ENCODE data around the gene MSI2. TPM values are rescaled to one million over a fixed set of nuclear protein-coding genes. Genes with fewer than 3 reads are reported as not detected.

Gene MSI2
- total RNA-seq, 1 donor = 23.2 TPM

GRCh38 chr17:57726213-57726790, 470.0 kb downstream of the MSI2 start:
- Histone ChIP-seq H3K4me3 (ENCODE audit: insufficient read depth, low read length) (no peak overlapping the region), H4K20me1 (ENCODE audit: insufficient read depth, low read length) (no peaks in the 10 kb centered on the region), H3K4me1 (ENCODE audit: insufficient read depth, low read length) (no peaks in the 10 kb centered on the region), H3K36me3 (ENCODE audit: insufficient read depth, low read length) (no peaks in the 10 kb centered on the region), H3K4me2 (ENCODE audit: insufficient read depth, low read length) (no peak overlapping the region), H2AFZ (ENCODE audit: low read length) (no peak overlapping the region), H3K27ac (ENCODE audit: low read depth, low read length) (no peak overlapping the region), H3K79me2 (ENCODE audit: insufficient read depth, low read length) (no peaks in the 10 kb centered on the region), H3K9me3 (ENCODE audit: low read depth, low read length) (no peaks in the 10 kb centered on the region), H3K27me3 (ENCODE audit: insufficient read depth, low read length) (peaks cover 4% of the 10 kb centered on the region)
- TF ChIP-seq, protein P1, sequence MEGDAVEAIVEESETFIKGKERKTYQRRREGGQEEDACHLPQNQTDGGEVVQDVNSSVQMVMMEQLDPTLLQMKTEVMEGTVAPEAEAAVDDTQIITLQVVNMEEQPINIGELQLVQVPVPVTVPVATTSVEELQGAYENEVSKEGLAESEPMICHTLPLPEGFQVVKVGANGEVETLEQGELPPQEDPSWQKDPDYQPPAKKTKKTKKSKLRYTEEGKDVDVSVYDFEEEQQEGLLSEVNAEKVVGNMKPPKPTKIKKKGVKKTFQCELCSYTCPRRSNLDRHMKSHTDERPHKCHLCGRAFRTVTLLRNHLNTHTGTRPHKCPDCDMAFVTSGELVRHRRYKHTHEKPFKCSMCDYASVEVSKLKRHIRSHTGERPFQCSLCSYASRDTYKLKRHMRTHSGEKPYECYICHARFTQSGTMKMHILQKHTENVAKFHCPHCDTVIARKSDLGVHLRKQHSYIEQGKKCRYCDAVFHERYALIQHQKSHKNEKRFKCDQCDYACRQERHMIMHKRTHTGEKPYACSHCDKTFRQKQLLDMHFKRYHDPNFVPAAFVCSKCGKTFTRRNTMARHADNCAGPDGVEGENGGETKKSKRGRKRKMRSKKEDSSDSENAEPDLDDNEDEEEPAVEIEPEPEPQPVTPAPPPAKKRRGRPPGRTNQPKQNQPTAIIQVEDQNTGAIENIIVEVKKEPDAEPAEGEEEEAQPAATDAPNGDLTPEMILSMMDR (IDR thresholded peaks at IDR 0.05; ENCODE audit: extremely low read depth, low read depth, low read length) = no peak
- DNase-seq (ENCODE audit: insufficient read length, low spot score, missing footprints) = no peak

GRCh38 chr17:57726838-57727237, 470.5 kb downstream of the MSI2 start:
- H3K36me3 ChIP-seq (ENCODE audit: insufficient read depth, low read length) = no peaks in the 10 kb centered on the region
- H3K4me1 ChIP-seq (ENCODE audit: insufficient read depth, low read length) = no peaks in the 10 kb centered on the region
- H3K27ac ChIP-seq (ENCODE audit: low read depth, low read length) = no peak overlapping the region
- peaks cover 6% of the 10 kb centered on the region for H3K27me3 ChIP-seq (ENCODE audit: insufficient read depth, low read length)
- H3K79me2 ChIP-seq (ENCODE audit: insufficient read depth, low read length) = no peaks in the 10 kb centered on the region
- no peak overlapping the region for H3K4me2 ChIP-seq (ENCODE audit: insufficient read depth, low read length)
- no peak overlapping the region for H2AFZ ChIP-seq (ENCODE audit: low read length)
- no peak for DNase-seq (ENCODE audit: insufficient read length, low spot score, missing footprints)
- H3K9me3 ChIP-seq (ENCODE audit: low read depth, low read length) = no peaks in the 10 kb centered on the region
- no peaks in the 10 kb centered on the region for H4K20me1 ChIP-seq (ENCODE audit: insufficient read depth, low read length)
- no peak overlapping the region for H3K4me3 ChIP-seq (ENCODE audit: insufficient read depth, low read length)
- TF ChIP-seq, protein P1 (IDR thresholded peaks at IDR 0.05; ENCODE audit: extremely low read depth, low read depth, low read length) = no peak

DNA sequence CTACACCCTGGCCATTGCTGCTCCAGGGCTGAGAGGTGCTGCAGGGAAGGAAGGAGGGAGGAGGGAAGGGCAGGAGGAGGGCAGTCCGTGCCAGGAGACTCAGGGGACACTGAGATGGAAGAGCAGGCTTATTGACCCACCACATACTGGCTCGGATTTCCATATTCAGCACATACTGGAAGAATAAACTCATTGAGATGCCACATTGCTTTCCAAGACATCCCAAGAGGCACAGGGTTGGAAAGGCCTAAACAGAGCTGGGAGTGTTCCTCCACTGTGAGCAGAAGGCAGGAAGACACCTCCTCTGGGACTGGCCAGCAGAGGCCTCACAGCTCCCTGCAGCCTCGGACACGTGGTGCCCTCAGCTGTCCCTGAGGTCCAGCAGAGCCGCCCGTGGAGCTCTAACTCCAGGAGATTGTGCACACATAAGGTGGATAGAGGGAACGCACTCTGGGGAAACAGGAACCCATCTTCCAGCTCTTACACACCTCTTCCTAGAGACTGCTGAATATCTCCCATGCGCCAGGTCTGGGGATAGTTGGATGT, 471.4 kb downstream of the MSI2 start:
- Histone ChIP-seq H3K4me2 (ENCODE audit: insufficient read depth, low read length) (no peak overlapping the region), H3K9me3 (ENCODE audit: low read depth, low read length) (no peaks in the 10 kb centered on the region), H2AFZ (ENCODE audit: low read length) (no peak overlapping the region), H3K4me1 (ENCODE audit: insufficient read depth, low read length) (no peaks in the 10 kb centered on the region), H3K4me3 (ENCODE audit: insufficient read depth, low read length) (no peak overlapping the region), H4K20me1 (ENCODE audit: insufficient read depth, low read length) (no peaks in the 10 kb centered on the region), H3K79me2 (ENCODE audit: insufficient read depth, low read length) (no peaks in the 10 kb centered on the region), H3K27me3 (ENCODE audit: insufficient read depth, low read length) (peaks cover 6% of the 10 kb centered on the region), H3K27ac (ENCODE audit: low read depth, low read length) (no peak overlapping the region), H3K36me3 (ENCODE audit: insufficient read depth, low read length) (no peaks in the 10 kb centered on the region)
- TF ChIP-seq, protein P1 (IDR thresholded peaks at IDR 0.05; ENCODE audit: extremely low read depth, low read depth, low read length) = no peak
- DNase-seq (ENCODE audit: insufficient read length, low spot score, missing footprints) = no peak

DNA sequence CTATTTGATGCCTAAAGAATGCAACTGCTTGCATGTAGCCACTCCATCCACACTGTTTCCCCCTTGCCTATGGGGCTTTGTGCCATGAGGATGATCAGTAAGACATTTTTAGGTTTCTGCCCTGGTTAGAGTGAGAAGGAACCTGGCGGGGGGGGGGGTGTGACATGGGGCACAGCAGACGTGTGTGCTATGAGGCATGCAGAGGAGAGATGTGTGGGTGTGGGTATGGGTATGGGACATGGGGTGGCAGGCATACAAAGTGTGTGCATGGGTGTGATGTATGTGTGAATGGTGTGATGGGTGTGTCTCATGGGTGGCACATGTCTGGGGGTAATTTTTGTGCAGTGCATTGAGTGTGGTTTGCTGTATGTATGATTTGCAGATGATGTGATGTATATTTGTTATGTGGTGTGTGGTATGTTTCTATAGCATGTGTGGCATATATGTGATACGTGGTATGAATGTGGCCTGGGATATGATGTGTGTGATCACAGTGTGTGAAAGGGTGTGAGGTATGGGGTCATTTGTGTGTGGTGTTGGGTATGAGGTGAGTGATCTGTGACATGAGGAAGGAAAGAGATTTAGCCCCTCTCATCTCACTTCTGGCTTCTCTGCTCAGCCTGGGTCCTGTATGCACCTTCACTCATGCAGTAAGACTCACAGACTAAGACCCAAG, 473.8 kb downstream of the MSI2 start:
- H3K27ac ChIP-seq (ENCODE audit: low read depth, low read length) = no peak overlapping the region
- no peak overlapping the region for H3K4me3 ChIP-seq (ENCODE audit: insufficient read depth, low read length)
- DNase-seq (ENCODE audit: insufficient read length, low spot score, missing footprints) = no peak
- TF ChIP-seq, protein P1 (IDR thresholded peaks at IDR 0.05; ENCODE audit: extremely low read depth, low read depth, low read length) = no peak
- H3K36me3 ChIP-seq (ENCODE audit: insufficient read depth, low read length) = no peaks in the 10 kb centered on the region
- no peak overlapping the region for H3K4me2 ChIP-seq (ENCODE audit: insufficient read depth, low read length)
- H3K27me3 ChIP-seq (ENCODE audit: insufficient read depth, low read length) = peaks cover 6% of the 10 kb centered on the region
- no peaks in the 10 kb centered on the region for H3K4me1 ChIP-seq (ENCODE audit: insufficient read depth, low read length)
- no peaks in the 10 kb centered on the region for H3K79me2 ChIP-seq (ENCODE audit: insufficient read depth, low read length)
- no peaks in the 10 kb centered on the region for H3K9me3 ChIP-seq (ENCODE audit: low read depth, low read length)
- H4K20me1 ChIP-seq (ENCODE audit: insufficient read depth, low read length) = no peaks in the 10 kb centered on the region
- no peak overlapping the region for H2AFZ ChIP-seq (ENCODE audit: low read length)
